ENCODE measurements around the gene RFX7.

RFX7 gene

GRCh38 chr15:56247266-56247665, 3.6 kb upstream of the RFX7 start:
- Histone ChIP-seq H3K14ac (ENCODE audit: low read length in 2 of 2) (no peak overlapping the region), H2BK12ac (ENCODE audit: low read length in 2 of 2) (no peak overlapping the region), H3K79me1 (replicated peaks; ENCODE audit: low read length, poor library complexity, severe bottlenecking) (peaks cover 6% of the 10 kb centered on the region), H3K18ac (ENCODE audit: low read depth in 1 of 2, low read length in 2 of 2) (no peak overlapping the region), H2AFZ (ENCODE audit: low read depth, low read length) (no peak overlapping the region), H3K23ac (ENCODE audit: low read length in 2 of 2) (no peak overlapping the region), H3K9ac (ENCODE audit: low read length) (no peak overlapping the region), H3K36me3 (ENCODE audit: control insufficient read depth in 1 of 2, insufficient read depth in 2 of 2, low read depth in 1 of 2, low read length in 2 of 2) (no peaks in the 10 kb centered on the region), H3K4me3 (ENCODE audit: insufficient read depth in 1 of 2, low read depth in 1 of 2, low read length in 2 of 2) (no peak overlapping the region), H2BK120ac (ENCODE audit: low read depth, low read length) (no peak overlapping the region), H3K27me3 (ENCODE audit: control insufficient read depth in 1 of 2, insufficient read depth in 1 of 2, low read length in 2 of 2) (no peaks in the 10 kb centered on the region), H2AK5ac (ENCODE audit: low read length, severe bottlenecking) (no peak overlapping the region), H3K4me2 (ENCODE audit: low read length, poor library complexity, severe bottlenecking) (no peak overlapping the region), H4K91ac (ENCODE audit: low read length) (no peak overlapping the region), H4K8ac (ENCODE audit: low read length) (no peak overlapping the region), H3K27ac (ENCODE audit: low read length, poor library complexity, severe bottlenecking) (no peak overlapping the region), H3K4ac (ENCODE audit: low read depth in 1 of 2, low read length in 2 of 2) (no peak overlapping the region), H3K9me3 (ENCODE audit: control insufficient read depth, low read length) (no peaks in the 10 kb centered on the region), H3K4me1 (ENCODE audit: control insufficient read depth, insufficient read depth, low read depth, low read length) (peaks cover 9% of the 10 kb centered on the region), H2BK5ac (ENCODE audit: low read depth, low read length, poor library complexity, severe bottlenecking) (no peak overlapping the region), H2BK15ac (ENCODE audit: low read depth, poor library complexity, severe bottlenecking) (no peak overlapping the region)
- 86% methylated on average over 2 of the region's 2 CpGs for WGBS
- DNase-seq = no peak

DNA sequence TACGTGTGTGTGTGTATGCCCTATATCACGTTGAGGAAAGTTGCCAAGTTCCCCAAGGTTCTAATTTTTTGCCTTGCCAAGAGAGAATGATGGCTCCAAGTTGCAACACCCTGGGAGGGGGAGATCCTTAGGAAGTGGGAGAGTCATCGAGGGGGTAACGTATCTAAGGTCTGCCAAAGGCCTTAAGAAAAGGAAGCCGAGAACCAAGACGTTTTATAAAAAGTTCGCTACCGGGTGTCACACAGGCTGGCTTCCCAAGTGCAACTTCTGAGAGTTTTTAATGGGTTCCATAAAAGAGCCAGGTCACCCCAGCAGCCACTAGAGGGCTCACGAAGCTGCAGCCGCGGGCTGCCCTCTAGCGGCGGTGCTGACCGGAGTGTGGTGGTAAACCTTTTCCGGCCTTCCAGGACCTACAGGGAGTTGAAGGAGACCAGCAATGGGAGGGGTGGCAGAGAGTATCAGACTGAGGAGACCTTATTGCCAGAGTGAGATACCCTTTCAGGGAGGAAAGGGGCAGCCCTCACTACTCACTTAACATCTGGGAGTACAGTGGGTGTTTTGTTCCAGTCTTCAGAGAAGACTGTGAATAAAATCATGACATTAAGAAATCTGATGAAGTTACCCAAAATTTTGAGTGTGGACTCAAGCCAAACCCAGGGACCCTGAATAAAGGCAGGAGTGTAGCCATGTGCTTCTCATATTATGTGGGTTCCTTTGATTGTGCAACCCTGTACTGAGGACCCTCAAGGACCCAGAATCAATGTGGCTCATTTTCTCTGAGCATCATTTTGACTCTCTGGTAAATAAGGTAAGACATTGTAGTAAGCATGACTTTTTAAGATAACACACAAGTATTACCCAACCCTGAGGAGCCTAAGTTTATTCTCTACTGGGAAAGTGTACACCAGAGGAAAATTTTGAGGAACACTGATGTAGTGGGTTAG, 2.5 kb upstream of the RFX7 start:
- Histone ChIP-seq H3K27ac (ENCODE audit: low read length, poor library complexity, severe bottlenecking) (peak overlapping the region; percentile 25), H3K18ac (ENCODE audit: low read depth in 1 of 2, low read length in 2 of 2) (peak overlapping the region in 1 of 2 experiments; percentile 75), H3K27me3 (ENCODE audit: control insufficient read depth in 1 of 2, insufficient read depth in 1 of 2, low read length in 2 of 2) (no peaks in the 10 kb centered on the region), H3K36me3 (ENCODE audit: control insufficient read depth in 1 of 2, insufficient read depth in 2 of 2, low read depth in 1 of 2, low read length in 2 of 2) (no peaks in the 10 kb centered on the region), H2AFZ (ENCODE audit: low read depth, low read length) (peak overlapping the region; percentile 39), H3K4me1 (ENCODE audit: control insufficient read depth, insufficient read depth, low read depth, low read length) (peaks cover 9% of the 10 kb centered on the region), H2BK120ac (ENCODE audit: low read depth, low read length) (no peak overlapping the region), H2BK5ac (ENCODE audit: low read depth, low read length, poor library complexity, severe bottlenecking) (no peak overlapping the region), H3K4ac (ENCODE audit: low read depth in 1 of 2, low read length in 2 of 2) (no peak overlapping the region), H3K4me2 (ENCODE audit: low read length, poor library complexity, severe bottlenecking) (peak overlapping the region; percentile 70), H2BK15ac (ENCODE audit: low read depth, poor library complexity, severe bottlenecking) (no peak overlapping the region), H3K79me1 (replicated peaks; ENCODE audit: low read length, poor library complexity, severe bottlenecking) (peaks cover 6% of the 10 kb centered on the region), H3K23ac (ENCODE audit: low read length in 2 of 2) (no peak overlapping the region), H4K91ac (ENCODE audit: low read length) (no peak overlapping the region), H3K9ac (ENCODE audit: low read length) (peak overlapping the region; percentile 91), H2AK5ac (ENCODE audit: low read length, severe bottlenecking) (no peak overlapping the region), H3K14ac (ENCODE audit: low read length in 2 of 2) (no peak overlapping the region), H4K8ac (ENCODE audit: low read length) (peak overlapping the region; percentile 52), H2BK12ac (ENCODE audit: low read length in 2 of 2) (peak overlapping the region in 1 of 2 experiments; percentile 48), H3K4me3 (ENCODE audit: insufficient read depth in 1 of 2, low read depth in 1 of 2, low read length in 2 of 2) (peak overlapping the region in 1 of 2 experiments; percentile 93), H3K9me3 (ENCODE audit: control insufficient read depth, low read length) (no peaks in the 10 kb centered on the region)
- peak; percentile 89 for DNase-seq
- WGBS = 8% methylated on average over 15 of the region's 15 CpGs

DNA sequence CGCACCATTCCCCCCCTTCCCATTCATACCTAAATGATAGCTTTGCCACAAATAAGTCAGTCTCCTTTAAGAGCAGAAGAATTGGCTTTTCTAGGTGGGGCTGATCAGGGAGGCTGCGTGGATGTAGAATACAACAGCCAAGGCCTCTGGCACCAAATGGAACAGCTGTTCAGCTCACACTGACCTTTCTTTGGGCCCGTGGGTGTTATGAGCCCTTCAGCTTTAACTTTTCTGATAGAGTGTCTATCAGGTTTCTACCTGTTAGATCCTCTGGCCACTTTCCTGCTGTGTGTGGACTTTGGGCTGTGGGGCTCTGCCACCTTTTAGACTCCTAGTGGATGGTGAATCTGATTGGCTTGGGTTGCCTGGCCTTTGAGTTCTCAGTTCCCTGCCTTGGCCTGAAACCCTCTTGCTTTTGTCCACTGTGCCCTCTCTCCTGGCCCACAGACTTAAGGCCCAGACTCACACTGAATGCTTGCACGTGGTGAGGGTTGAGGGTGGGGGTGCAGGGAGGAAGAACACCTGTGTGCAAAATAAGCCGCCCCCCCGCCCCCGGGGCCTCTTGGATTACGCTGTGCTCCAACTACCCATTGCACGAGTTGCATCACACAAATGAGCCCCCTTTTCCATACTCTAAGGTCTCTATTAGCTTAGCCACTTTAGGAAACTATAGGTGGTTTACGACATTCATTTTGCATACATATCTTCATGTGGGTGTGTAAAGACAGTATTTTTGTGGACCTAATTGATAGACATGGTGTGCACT, 1.3 kb upstream of the RFX7 start:
- Histone ChIP-seq H2AFZ (ENCODE audit: low read depth, low read length) (peak overlapping the region; percentile 43), H3K27ac (ENCODE audit: low read length, poor library complexity, severe bottlenecking) (peak overlapping the region; percentile 69), H4K91ac (ENCODE audit: low read length) (no peak overlapping the region), H3K23ac (ENCODE audit: low read length in 2 of 2) (peak overlapping the region in 1 of 2 experiments; percentile 83), H3K4me2 (ENCODE audit: low read length, poor library complexity, severe bottlenecking) (peak overlapping the region; percentile 81), H3K4ac (ENCODE audit: low read depth in 1 of 2, low read length in 2 of 2) (peak overlapping the region; percentile 15 to 92), H2AK5ac (ENCODE audit: low read length, severe bottlenecking) (peak overlapping the region; percentile 51), H2BK12ac (ENCODE audit: low read length in 2 of 2) (peak overlapping the region in 1 of 2 experiments; percentile 85), H3K4me1 (ENCODE audit: control insufficient read depth, insufficient read depth, low read depth, low read length) (peaks cover 9% of the 10 kb centered on the region), H2BK15ac (ENCODE audit: low read depth, poor library complexity, severe bottlenecking) (no peak overlapping the region), H3K27me3 (ENCODE audit: control insufficient read depth in 1 of 2, insufficient read depth in 1 of 2, low read length in 2 of 2) (no peaks in the 10 kb centered on the region), H3K79me1 (replicated peaks; ENCODE audit: low read length, poor library complexity, severe bottlenecking) (peaks cover 6% of the 10 kb centered on the region), H3K9me3 (ENCODE audit: control insufficient read depth, low read length) (no peaks in the 10 kb centered on the region), H2BK5ac (ENCODE audit: low read depth, low read length, poor library complexity, severe bottlenecking) (no peak overlapping the region), H4K8ac (ENCODE audit: low read length) (peak overlapping the region; percentile 72), H3K9ac (ENCODE audit: low read length) (peak overlapping the region; percentile 91), H3K36me3 (ENCODE audit: control insufficient read depth in 1 of 2, insufficient read depth in 2 of 2, low read depth in 1 of 2, low read length in 2 of 2) (no peaks in the 10 kb centered on the region), H3K4me3 (ENCODE audit: insufficient read depth in 1 of 2, low read depth in 1 of 2, low read length in 2 of 2) (peak overlapping the region in 1 of 2 experiments; percentile 93), H3K14ac (ENCODE audit: low read length in 2 of 2) (peak overlapping the region in 1 of 2 experiments; percentile 44), H3K18ac (ENCODE audit: low read depth in 1 of 2, low read length in 2 of 2) (peak overlapping the region in 1 of 2 experiments; percentile 88), H2BK120ac (ENCODE audit: low read depth, low read length) (no peak overlapping the region)
- 71% methylated on average over 7 of the region's 10 CpGs for WGBS
- DNase-seq = no peak

Data from mesenchymal stem cell (in vitro differentiated cells and primary cell).